ENCODE results near the gene KIAA1671.

- TF ChIP-seq RFX5 (IDR thresholded peaks at IDR 0.05; ENCODE audit: low read length): no peak
- no peak for TF ChIP-seq EP300 (IDR thresholded peaks at IDR 0.05; ENCODE audit: borderline replicate concordance in 1 of 2, low read depth in 1 of 2, low read length in 1 of 2)
- no peak for TF ChIP-seq TCF12 (IDR thresholded peaks at IDR 0.05)
- TF ChIP-seq SMC3 (IDR thresholded peaks at IDR 0.05; ENCODE audit: low read depth, low read length): no peak
- TF ChIP-seq CTCF (IDR thresholded peaks at IDR 0.05): no peak
- TF ChIP-seq GATA2 (CRISPR knock-in tag; IDR thresholded peaks at IDR 0.05): no peak
- TF ChIP-seq FOSL2 (IDR thresholded peaks at IDR 0.05; ENCODE audit: borderline replicate concordance, low read depth): no peak
- TF ChIP-seq GABPA (IDR thresholded peaks at IDR 0.05; ENCODE audit: low read depth): no peak
- no peak for TF ChIP-seq EZH2phosphoT487 (IDR thresholded peaks at IDR 0.05; ENCODE audit: borderline replicate concordance, low read depth)
- TF ChIP-seq POLR2AphosphoS5 (IDR thresholded peaks at IDR 0.05; ENCODE audit: low read depth, low read length): no peak
- TF ChIP-seq, protein P1, sequence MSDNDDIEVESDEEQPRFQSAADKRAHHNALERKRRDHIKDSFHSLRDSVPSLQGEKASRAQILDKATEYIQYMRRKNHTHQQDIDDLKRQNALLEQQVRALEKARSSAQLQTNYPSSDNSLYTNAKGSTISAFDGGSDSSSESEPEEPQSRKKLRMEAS (IDR thresholded peaks at IDR 0.05; ENCODE audit: low read depth): no peak
These were observed 16.6 kb upstream of the KIAA1671 start for GRCh38 chr22:24935771-24936483.
